ENCODE data around the gene F13A1. TPM values are rescaled to one million over a fixed set of nuclear protein-coding genes. Genes with fewer than 3 reads are reported as not detected.

Gene F13A1
- total RNA-seq, 4 donors from 2014 or later, result 0.87 to 104 (median 37.3) TPM

GRCh38 chr6:6246544-6246943 lies 73.9 kb downstream of the F13A1 start:
- TF ChIP-seq CTCF (IDR thresholded peaks at IDR 0.05) (no peak), POLR2A (IDR thresholded peaks at IDR 0.05) (no peak)
- intact Hi-C loops (cut with DNase I), result no loop called here
- DNase-seq, result no peak

GRCh38 chr6:6244624-6245023 lies 75.8 kb downstream of the F13A1 start:
- intact Hi-C loops (cut with DNase I), result no loop called here
- DNase-seq, result no peak
- peaks cover 0 to 11% (median 0%) of the 10 kb centered on the region in 4 donors for H3K27me3 ChIP-seq
- no peak overlapping the region for H3K4me3 ChIP-seq
- no peak for TF ChIP-seq CTCF (IDR thresholded peaks at IDR 0.05)
- no peak for TF ChIP-seq POLR2A (IDR thresholded peaks at IDR 0.05)
- no peak overlapping the region for H3K27ac ChIP-seq
- no peaks in the 10 kb centered on the region for H3K36me3 ChIP-seq
- 82 to 85% methylated on average over 5 of the region's 5 CpGs for WGBS, 2 donors
- H3K4me1 ChIP-seq, result no peaks in the 10 kb centered on the region
- no peaks in the 10 kb centered on the region for H3K9me3 ChIP-seq

More at GRCh38 chr6:6246544-6246943, 73.9 kb downstream of the F13A1 start:
- H3K9me3 ChIP-seq, result no peaks in the 10 kb centered on the region
- H3K4me3 ChIP-seq, result no peak overlapping the region
- peaks cover 0 to 16% (median 0%) of the 10 kb centered on the region in 4 donors for H3K27me3 ChIP-seq
- no peaks in the 10 kb centered on the region for H3K4me1 ChIP-seq
- no peak overlapping the region for H3K27ac ChIP-seq
- no peaks in the 10 kb centered on the region for H3K36me3 ChIP-seq
- 39 to 43% methylated on average over 2 of the region's 2 CpGs for WGBS, 2 donors

GRCh38 chr6:6243846-6244245 lies 76.6 kb downstream of the F13A1 start:
- TF ChIP-seq POLR2A (IDR thresholded peaks at IDR 0.05) (no peak), CTCF (IDR thresholded peaks at IDR 0.05) (no peak)
- Histone ChIP-seq H3K36me3 (no peaks in the 10 kb centered on the region), H3K9me3 (no peaks in the 10 kb centered on the region), H3K27ac (no peak overlapping the region), H3K4me1 (no peaks in the 10 kb centered on the region), H3K4me3 (no peak overlapping the region), H3K27me3 (peaks cover 0 to 3% (median 0%) of the 10 kb centered on the region in 4 donors)
- no peak for DNase-seq
- 45 to 61% methylated on average over 3 to 7 of the region's 7 CpGs for WGBS, 2 donors
- intact Hi-C loops (cut with DNase I), result no loop called here

- DNase-seq, result no peak
- intact Hi-C loops (cut with DNase I), result no loop called here
- H3K9me3 ChIP-seq, result no peaks in the 10 kb centered on the region
Observed at GRCh38 chr6:6239598-6240581, 80.6 kb downstream of the F13A1 start.

More at GRCh38 chr6:6239598-6240581, 80.6 kb downstream of the F13A1 start:
- Histone ChIP-seq H3K36me3 (no peaks in the 10 kb centered on the region), H3K27ac (no peak overlapping the region), H3K27me3 (no peaks in the 10 kb centered on the region), H3K4me3 (no peak overlapping the region), H3K4me1 (no peaks in the 10 kb centered on the region)
- TF ChIP-seq POLR2A (IDR thresholded peaks at IDR 0.05), result no peak
- no peak for TF ChIP-seq CTCF (IDR thresholded peaks at IDR 0.05)
- 36 to 50% methylated on average over 5 of the region's 5 CpGs for WGBS, 2 donors
